ENCODE results near the gene BIN1.

BIN1 gene

DNA sequence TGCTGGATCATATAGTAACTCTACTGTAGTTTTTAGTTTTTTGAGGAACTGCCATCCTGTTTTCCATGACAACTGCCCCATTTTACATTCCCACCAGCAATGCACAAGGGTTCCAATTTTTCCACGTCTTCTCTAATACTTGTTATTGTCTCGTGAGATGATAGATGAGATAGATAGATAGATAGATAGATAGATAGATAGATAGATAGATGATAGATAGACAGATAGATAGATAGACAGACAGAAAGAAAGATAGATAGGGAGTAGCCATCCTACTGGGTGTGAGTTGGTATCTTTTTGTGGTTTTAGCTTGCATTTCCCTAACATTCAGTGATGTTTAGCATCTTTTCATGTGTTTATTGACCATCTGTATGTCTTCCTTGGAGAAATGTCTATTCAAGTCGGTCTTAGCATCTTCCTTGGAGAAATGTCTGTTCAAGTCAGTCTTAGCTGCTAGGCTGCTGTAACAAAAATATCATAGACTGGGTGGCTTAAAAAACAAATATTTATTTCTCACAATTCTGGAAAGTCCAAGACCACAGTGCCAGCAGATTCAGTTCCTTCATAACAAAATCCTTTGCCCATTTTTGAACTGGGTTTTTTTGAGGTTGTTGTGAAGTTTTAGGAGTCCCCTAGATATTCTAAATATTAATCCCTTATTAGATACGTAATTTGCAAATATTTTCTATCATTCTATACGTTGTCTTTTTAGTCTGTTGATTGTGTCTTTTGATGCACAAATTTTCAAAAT is 98.5 kb downstream of the BIN1 start:
- DNase-seq: no peak
- no peak for TF ChIP-seq CTCF (IDR thresholded peaks at IDR 0.05; ENCODE audit: low read depth, low read length, missing control alignments)
- peak overlapping the region; percentile 79 for H3K27ac ChIP-seq
- no peak overlapping the region for H3K4me3 ChIP-seq (ENCODE audit: low read depth, low read length)
- in situ Hi-C loops (cut with HindIII; ENCODE audit: low pct_ligation_motif_present, low sequenced_read_pairs): no loop called here
- no peaks in the 10 kb centered on the region for H3K27me3 ChIP-seq (replicated peaks)
- no peaks in the 10 kb centered on the region for H3K36me3 ChIP-seq (replicated peaks)

GRCh38 chr2:127007652-127008051 is 99.3 kb downstream of the BIN1 start:
- DNase-seq: peak; percentile 40
- TF ChIP-seq CTCF (IDR thresholded peaks at IDR 0.05; ENCODE audit: low read depth, low read length, missing control alignments): no peak
- Histone ChIP-seq H3K4me3 (ENCODE audit: low read depth, low read length) (no peak overlapping the region), H3K27me3 (replicated peaks) (no peaks in the 10 kb centered on the region), H3K36me3 (replicated peaks) (no peaks in the 10 kb centered on the region), H3K27ac (peak overlapping the region; percentile 79)
- in situ Hi-C loops (cut with HindIII; ENCODE audit: low pct_ligation_motif_present, low sequenced_read_pairs): no loop called here

GRCh38 chr2:127006962-127007361 is 100.0 kb downstream of the BIN1 start:
- DNase-seq: no peak
- Histone ChIP-seq H3K4me3 (ENCODE audit: low read depth, low read length) (no peak overlapping the region), H3K27me3 (replicated peaks) (no peaks in the 10 kb centered on the region), H3K27ac (peak overlapping the region; percentile 79), H3K36me3 (replicated peaks) (no peaks in the 10 kb centered on the region)
- no peak for TF ChIP-seq CTCF (IDR thresholded peaks at IDR 0.05; ENCODE audit: low read depth, low read length, missing control alignments)
- in situ Hi-C loops (cut with HindIII; ENCODE audit: low pct_ligation_motif_present, low sequenced_read_pairs): no loop called here

GRCh38 chr2:127004893-127005600 is 101.9 kb downstream of the BIN1 start:
- no peaks in the 10 kb centered on the region for H3K36me3 ChIP-seq (replicated peaks)
- DNase-seq: no peak
- TF ChIP-seq CTCF (IDR thresholded peaks at IDR 0.05; ENCODE audit: low read depth, low read length, missing control alignments): no peak
- in situ Hi-C loops (cut with HindIII; ENCODE audit: low pct_ligation_motif_present, low sequenced_read_pairs): no loop called here
- H3K4me3 ChIP-seq (ENCODE audit: low read depth, low read length): no peak overlapping the region
- H3K27me3 ChIP-seq (replicated peaks): no peaks in the 10 kb centered on the region
- no peak overlapping the region for H3K27ac ChIP-seq

GRCh38 chr2:127003070-127003800 is 103.7 kb downstream of the BIN1 start:
- no peak for TF ChIP-seq CTCF (IDR thresholded peaks at IDR 0.05; ENCODE audit: low read depth, low read length, missing control alignments)
- DNase-seq: no peak
- Histone ChIP-seq H3K36me3 (replicated peaks) (no peaks in the 10 kb centered on the region), H3K27me3 (replicated peaks) (no peaks in the 10 kb centered on the region), H3K27ac (no peak overlapping the region), H3K4me3 (ENCODE audit: low read depth, low read length) (no peak overlapping the region)
- in situ Hi-C loops (cut with HindIII; ENCODE audit: low pct_ligation_motif_present, low sequenced_read_pairs): no loop called here

Data from brain microvascular endothelial cell (primary cell).